ENCODE measurements around the gene ID1. TPM values are rescaled to one million over a fixed set of nuclear protein-coding genes. Genes with fewer than 3 reads are reported as not detected.

The ID1 gene
- total and polyA plus RNA-seq, 2 of the 13 experiments (the other 11 are each of a cell fraction or from before 2014, with no cell fraction given) = 320 to 419 TPM

GRCh38 chr20:31593221-31594001 lies 11.7 kb upstream of the ID1 start (continued):
- no peak for TF ChIP-seq MLXIP (CRISPR knock-in tag; IDR thresholded peaks at IDR 0.05; ENCODE audit: borderline replicate concordance)
- TF ChIP-seq HIVEP1 (CRISPR knock-in tag; IDR thresholded peaks at IDR 0.05) = peak; percentile 81
- TF ChIP-seq MTERF4 (CRISPR knock-in tag; IDR thresholded peaks at IDR 0.05) = no peak
- peak; percentile 36; the same call in 1 of the 2 replicates for TF ChIP-seq ZBTB7B (CRISPR knock-in tag; IDR thresholded peaks at IDR 0.05)
- TF ChIP-seq ZFP37 (CRISPR knock-in tag; IDR thresholded peaks at IDR 0.05; ENCODE audit: borderline replicate concordance) = no peak
- TF ChIP-seq KMT2B (CRISPR knock-in tag; IDR thresholded peaks at IDR 0.05) = no peak; the same call in 1 of the 2 replicates
- TF ChIP-seq SMYD3 (CRISPR knock-in tag; IDR thresholded peaks at IDR 0.05) = no peak
- TF ChIP-seq SKIL (CRISPR knock-in tag; IDR thresholded peaks at IDR 0.05; ENCODE audit: borderline replicate concordance) = no peak
- no peak for TF ChIP-seq PHF8 (CRISPR knock-in tag; IDR thresholded peaks at IDR 0.05)
- peak; percentile 54 for TF ChIP-seq ADNP (CRISPR knock-in tag; IDR thresholded peaks at IDR 0.05)
- TF ChIP-seq MTA1 (CRISPR knock-in tag; IDR thresholded peaks at IDR 0.05; ENCODE audit: borderline replicate concordance) = 0 out of 2 replicates have a peak, but pooled peaks have one; percentile 18
- no peak for TF ChIP-seq MIXL1 (CRISPR knock-in tag; IDR thresholded peaks at IDR 0.05)
- TF ChIP-seq MYC (CRISPR knock-in tag; IDR thresholded peaks at IDR 0.05; ENCODE audit: borderline replicate concordance) = no peak; the same call in 1 of the 2 replicates
- TF ChIP-seq ZNF441 (CRISPR knock-in tag; IDR thresholded peaks at IDR 0.05; ENCODE audit: borderline replicate concordance) = 0 out of 2 replicates have a peak, but pooled peaks have one; percentile 11
- peak; percentile 38; the same call in 1 of the 2 replicates for TF ChIP-seq RAD21 (CRISPR knock-in tag; IDR thresholded peaks at IDR 0.05)
- no peak for TF ChIP-seq ARNT (IDR thresholded peaks at IDR 0.05)
- no peak for TF ChIP-seq CEBPB (IDR thresholded peaks at IDR 0.05; ENCODE audit: borderline replicate concordance, low read depth, low read length)
- no peak for TF ChIP-seq DR1 (CRISPR knock-in tag; IDR thresholded peaks at IDR 0.05)
- TF ChIP-seq ETV5 (CRISPR knock-in tag; IDR thresholded peaks at IDR 0.05; ENCODE audit: borderline replicate concordance) = peak; percentile 53; the same call in 1 of the 2 replicates
- TF ChIP-seq CSRNP2 (CRISPR knock-in tag; conservative IDR thresholded peaks at IDR 0.05; ENCODE audit: low read depth) = no peak
- peak; percentile 30; the same call in 1 of the 2 replicates for TF ChIP-seq BCL6 (CRISPR knock-in tag; IDR thresholded peaks at IDR 0.05)
- TF ChIP-seq ZNF331 (CRISPR knock-in tag; IDR thresholded peaks at IDR 0.05) = no peak
- peak; percentile 73; the same call in 1 of the 2 replicates for TF ChIP-seq ZNF546 (CRISPR knock-in tag; conservative IDR thresholded peaks at IDR 0.05)

All from HepG2 (cell line).